Breast epithelium (tissue), 3 donors: ENCODE results near the gene SEC61A1.

Experiments used
- POLR2AphosphoS5 ChIP-seq, 3 donors: sonication (generic); formaldehyde crosslinking; IDR thresholded peaks; one replicate each; pipeline ENCODE4 v1.6.1; 2017; ENCODE audit warnings: antibody characterized with exemption in 3 of 3
- TF ChIP-seq, protein P1 (sequence below), 3 donors: fragments of 450-650 bp; IDR thresholded peaks; one replicate each; pipeline ENCODE4 v1.5.1; 2016 to 2017; ENCODE audit warnings: antibody characterized with exemption in 3 of 3, mild to moderate bottlenecking in 3 of 3, moderate library complexity in 3 of 3

DNA sequence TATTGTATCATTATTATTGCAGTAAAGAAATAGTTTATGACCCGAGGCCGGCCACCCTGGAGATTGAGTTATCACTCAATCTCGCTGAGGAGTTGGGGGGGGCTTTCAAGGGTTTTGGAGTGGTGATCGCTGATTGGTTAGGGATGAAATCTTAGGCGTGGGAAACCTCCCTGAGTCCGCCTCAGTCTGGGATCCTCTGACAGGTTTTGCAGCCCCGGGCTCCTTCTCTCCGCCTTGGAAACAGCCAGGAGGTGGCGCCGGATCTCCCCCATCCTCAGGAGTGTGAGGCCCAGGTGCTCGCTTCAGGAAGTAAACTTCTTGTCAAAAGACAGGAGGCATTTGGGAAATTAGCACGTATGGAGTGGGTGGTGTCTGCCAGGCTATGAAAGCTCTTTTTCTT is 41.1 kb upstream of the SEC61A1 start:
- TF ChIP-seq, protein P1, sequence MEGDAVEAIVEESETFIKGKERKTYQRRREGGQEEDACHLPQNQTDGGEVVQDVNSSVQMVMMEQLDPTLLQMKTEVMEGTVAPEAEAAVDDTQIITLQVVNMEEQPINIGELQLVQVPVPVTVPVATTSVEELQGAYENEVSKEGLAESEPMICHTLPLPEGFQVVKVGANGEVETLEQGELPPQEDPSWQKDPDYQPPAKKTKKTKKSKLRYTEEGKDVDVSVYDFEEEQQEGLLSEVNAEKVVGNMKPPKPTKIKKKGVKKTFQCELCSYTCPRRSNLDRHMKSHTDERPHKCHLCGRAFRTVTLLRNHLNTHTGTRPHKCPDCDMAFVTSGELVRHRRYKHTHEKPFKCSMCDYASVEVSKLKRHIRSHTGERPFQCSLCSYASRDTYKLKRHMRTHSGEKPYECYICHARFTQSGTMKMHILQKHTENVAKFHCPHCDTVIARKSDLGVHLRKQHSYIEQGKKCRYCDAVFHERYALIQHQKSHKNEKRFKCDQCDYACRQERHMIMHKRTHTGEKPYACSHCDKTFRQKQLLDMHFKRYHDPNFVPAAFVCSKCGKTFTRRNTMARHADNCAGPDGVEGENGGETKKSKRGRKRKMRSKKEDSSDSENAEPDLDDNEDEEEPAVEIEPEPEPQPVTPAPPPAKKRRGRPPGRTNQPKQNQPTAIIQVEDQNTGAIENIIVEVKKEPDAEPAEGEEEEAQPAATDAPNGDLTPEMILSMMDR (IDR thresholded peaks at IDR 0.05): no peak
- TF ChIP-seq POLR2AphosphoS5 (IDR thresholded peaks at IDR 0.05): no peak
